Pancreas (tissue), 10 donors: Measurements from ENCODE around the gene QARS1. TPM values are rescaled to one million over a fixed set of nuclear protein-coding genes. Genes with fewer than 3 reads are reported as not detected.
A peak's percentile ranks its signal among the peaks of the same experiment; 100 is the strongest.

ENCODE experiments used
- ATAC-seq, 4 donors: fragments of 200-7000 bp; cut with Tn5 transposase; one replicate each; pipeline versions ENCODE4 v1.8.0 to v1.9.1; 2020; ENCODE audit warnings: mild to moderate bottlenecking in 4 of 4, moderate library complexity in 4 of 4
- DNase-seq, 6 donors: peaks; one replicate each; pipeline ENCODE4 v3.0.0-alpha.2; 2020
- FAIRE-seq: peaks from 2 replicates; lab custom pipeline; 2012; peaks lifted over from hg19 to GRCh38; lab: Jason Lieb, UNC
- H3K27ac ChIP-seq, 4 donors: fragments of 200-600 bp; sonication (generic); 1 replicate in 3 of 4; 2 replicates in 1 of 4; pipeline versions ENCODE4 v1.5.0 to v1.8.0; 2020
- H3K27me3 ChIP-seq, 4 donors: fragments of 200-600 bp; one replicate each; pipeline ENCODE4 v1.8.0; 2021
- H3K36me3 ChIP-seq, 3 donors: fragments of 200-600 bp; sonication (generic) in 1 of 3; one replicate each; pipeline versions ENCODE4 v1.5.0 to v1.8.0; 2020 to 2021
- H3K4me1 ChIP-seq, 3 donors: fragments of 200-600 bp; one replicate each; pipeline ENCODE4 v1.8.0; 2021
- H3K4me3 ChIP-seq, 4 donors: fragments of 200-600 bp; sonication (generic) in 2 of 4; one replicate each; pipeline versions ENCODE4 v1.5.0 to v1.8.0; 2020 to 2021
- H3K9me3 ChIP-seq, 4 donors: fragments of 200-600 bp; one replicate each; pipeline ENCODE4 v1.8.0; 2021
- whole genome bisulfite sequencing, 2 donors: extraction: QIAGEN DNeasy Blood & Tissue Kit; methylation state at CpG; one replicate each; pipeline ENCODE4 v1.1.7; 2013; 5-methylcytosine and 5-hydroxymethylcytosine counted together
- intact Hi-C, 3 donors: fragments of 100-400 bp; cut with DNase I; formaldehyde crosslinking; loops; one replicate each; pipeline versions ENCODE4 v1.11.1 to v1.14.2; 2022
- polyA plus RNA-seq, 2 donors: library from polyadenylated mRNA; stranded (reverse); fragments of 200-250 nt; gene quantifications; one replicate each; pipeline ENCODE4 v1.2.3, GENCODE V29; 2013
- total RNA-seq, 6 donors: library from RNA; stranded (reverse); fragmentation: NEBNext Ultra II Directional in 4 of 6; extraction: Animal tissue kit (Norgen Biotek cat#: 25700) in 4 of 6; gene quantifications; one replicate each; pipeline versions ENCODE4 v1.2.1 to v1.2.4, GENCODE V29; 2021 to 2023
- TF ChIP-seq, protein P1 (sequence below), 4 donors: fragments of 200-600 bp; sonication (generic) in 3 of 4; IDR thresholded peaks; one replicate each; pipeline versions ENCODE4 v1.5.0 to v1.8.0; 2021; ENCODE audit warnings: antibody characterized with exemption in 4 of 4
- donor health status: healthy with polysubstance abuse.
- donor health status: DM: no; HTN: no; CAD: no; lungs with moderate emphysema.
- donor health status: DM: no; HTN: no; CAD: no.
- donor health status: control.
- donor health status: control.
- donor health status: Bipolar disorder and iron deficiency.
- donor health status: DM: yes; HTN: yes; CAD: no.
- donor health status: DM: no; HTN: no; CAD: no.
- donor health status: DM: no; HTN: no; CAD: no.
- donor health status: DM: yes; HTN: yes; CAD: no.

Gene QARS1
- total and polyA plus RNA-seq, 8 donors = 82.0 to 213 (median 139) TPM

DNA sequence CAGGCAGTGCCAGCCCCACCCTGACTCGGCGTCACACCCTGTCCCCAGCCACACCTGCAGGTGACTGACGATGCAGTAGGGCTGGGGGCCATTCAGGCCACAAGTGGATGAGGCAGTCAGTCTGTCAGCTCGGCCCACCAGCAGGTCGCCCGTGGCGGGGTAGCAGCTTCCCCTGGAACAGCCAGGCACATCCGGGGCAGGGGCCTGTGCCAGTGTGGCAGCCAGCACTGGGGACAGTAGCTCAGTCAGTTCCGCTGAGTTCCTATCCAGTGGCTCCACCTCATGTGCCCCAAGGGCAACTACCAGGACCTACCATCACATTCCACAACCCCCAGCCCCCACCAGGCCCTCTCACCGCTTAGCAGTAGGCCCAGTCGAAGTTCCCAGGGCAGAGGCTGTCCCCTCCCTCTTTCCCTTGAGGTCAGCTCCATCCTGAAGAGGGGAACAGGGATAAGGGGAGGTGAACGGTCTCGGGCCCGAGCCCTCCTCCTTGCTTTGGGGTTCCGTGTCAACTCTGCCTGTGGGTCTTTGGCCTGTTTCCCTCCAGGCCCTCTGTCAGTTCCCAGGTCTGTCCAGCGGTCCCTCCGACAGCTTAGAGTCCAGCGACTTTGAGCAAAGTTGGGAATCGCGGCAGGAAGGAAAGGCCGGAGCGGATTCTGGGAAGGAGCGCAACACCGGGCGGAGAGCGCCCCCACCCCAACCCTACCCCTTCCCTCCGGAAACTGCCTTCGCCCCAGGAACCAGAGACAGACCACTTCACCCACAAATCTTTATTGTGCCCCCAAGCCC is 28.1 kb upstream of the QARS1 start, which contains the start of gene LAMB2:
TSS of gene LAMB2 (minus strand) at position 614 of the 789 bp plus-strand sequence. CDS start at position 431, 183 bp downstream.
- TF ChIP-seq, protein P1, sequence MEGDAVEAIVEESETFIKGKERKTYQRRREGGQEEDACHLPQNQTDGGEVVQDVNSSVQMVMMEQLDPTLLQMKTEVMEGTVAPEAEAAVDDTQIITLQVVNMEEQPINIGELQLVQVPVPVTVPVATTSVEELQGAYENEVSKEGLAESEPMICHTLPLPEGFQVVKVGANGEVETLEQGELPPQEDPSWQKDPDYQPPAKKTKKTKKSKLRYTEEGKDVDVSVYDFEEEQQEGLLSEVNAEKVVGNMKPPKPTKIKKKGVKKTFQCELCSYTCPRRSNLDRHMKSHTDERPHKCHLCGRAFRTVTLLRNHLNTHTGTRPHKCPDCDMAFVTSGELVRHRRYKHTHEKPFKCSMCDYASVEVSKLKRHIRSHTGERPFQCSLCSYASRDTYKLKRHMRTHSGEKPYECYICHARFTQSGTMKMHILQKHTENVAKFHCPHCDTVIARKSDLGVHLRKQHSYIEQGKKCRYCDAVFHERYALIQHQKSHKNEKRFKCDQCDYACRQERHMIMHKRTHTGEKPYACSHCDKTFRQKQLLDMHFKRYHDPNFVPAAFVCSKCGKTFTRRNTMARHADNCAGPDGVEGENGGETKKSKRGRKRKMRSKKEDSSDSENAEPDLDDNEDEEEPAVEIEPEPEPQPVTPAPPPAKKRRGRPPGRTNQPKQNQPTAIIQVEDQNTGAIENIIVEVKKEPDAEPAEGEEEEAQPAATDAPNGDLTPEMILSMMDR (IDR thresholded peaks at IDR 0.05) = no peak
- FAIRE-seq (no peak), ATAC-seq (peak; percentile 88 to 94 (median 90)), DNase-seq (peak in 5 of 6 donors; percentile 63 to 82 (median 71))
- Histone ChIP-seq H3K9me3 (no peaks in the 10 kb centered on the region), H3K4me3 (peak within 1 kb of the TSS; percentile 25 to 60 (median 46)), H3K27me3 (no peaks in the 10 kb centered on the region), H3K4me1 (peaks cover 0 to 9% (median 7%) of the 10 kb centered on the region in 3 donors), H3K36me3 (no peaks in the 10 kb centered on the region), H3K27ac (peak within 1 kb of the TSS; percentile 40 to 74 (median 70))
- WGBS, 2 donors = 3 to 4% methylated on average over 27 to 28 of the region's 28 CpGs
- intact Hi-C loops = no loop called here

DNA sequence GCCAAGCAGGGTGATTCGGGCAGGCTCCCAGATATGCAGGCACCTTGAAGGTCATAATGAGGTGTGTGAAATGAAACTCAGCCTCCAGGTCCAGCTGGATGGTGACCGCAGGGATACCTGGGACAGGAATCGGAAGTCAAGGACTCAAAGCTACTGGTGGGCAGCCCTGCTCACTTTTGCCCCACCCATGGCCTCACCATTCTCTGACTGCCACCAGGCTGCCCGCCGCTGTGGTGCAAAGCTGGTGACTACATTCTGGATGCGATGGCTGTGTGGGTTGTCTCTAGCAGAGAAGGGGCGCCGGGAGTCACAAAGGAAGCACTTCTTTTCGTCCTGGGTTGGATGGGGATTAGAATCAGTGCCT is 27.5 kb upstream of the QARS1 start:
- ATAC-seq = no peak
- Histone ChIP-seq H3K27me3 (no peaks in the 10 kb centered on the region), H3K4me1 (peaks cover 0 to 9% (median 7%) of the 10 kb centered on the region in 3 donors), H3K27ac (peak overlapping the region; percentile 40 to 74 (median 70)), H3K9me3 (no peaks in the 10 kb centered on the region), H3K4me3 (peak overlapping the region; percentile 25 to 60 (median 46)), H3K36me3 (no peaks in the 10 kb centered on the region)
- TF ChIP-seq, protein P1 (IDR thresholded peaks at IDR 0.05) = no peak
- intact Hi-C loops = no loop called here
- DNase-seq = no peak
- WGBS, 2 donors = 23 to 25% methylated on average over 9 of the region's 9 CpGs
- FAIRE-seq = no peak

DNA sequence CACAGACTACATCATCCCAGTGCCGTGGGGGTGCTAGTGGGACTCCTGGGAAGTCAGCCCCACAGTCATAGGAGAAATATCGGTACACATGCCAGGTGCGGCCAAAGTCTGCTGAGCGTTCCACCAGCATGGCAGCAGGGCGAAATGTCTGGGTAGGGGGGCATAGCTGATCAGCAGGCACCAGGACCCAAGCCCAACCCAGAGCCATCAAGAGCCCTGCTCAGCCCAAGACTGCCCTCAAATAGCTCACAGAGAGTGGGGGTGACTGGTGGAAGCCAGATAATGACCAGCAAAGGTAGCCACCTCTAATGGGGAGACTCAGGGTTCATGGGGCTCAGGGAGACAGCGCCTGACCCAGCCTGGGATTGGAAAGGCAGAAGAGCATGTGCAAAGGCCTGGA is 27.0 kb upstream of the QARS1 start:
- DNase-seq = no peak
- Histone ChIP-seq H3K36me3 (no peaks in the 10 kb centered on the region), H3K4me3 (peak overlapping the region in 3 of 4 donors; percentile 25 to 60 (median 54)), H3K4me1 (peaks cover 0 to 9% (median 7%) of the 10 kb centered on the region in 3 donors), H3K27me3 (no peaks in the 10 kb centered on the region), H3K27ac (no peak overlapping the region), H3K9me3 (no peaks in the 10 kb centered on the region)
- intact Hi-C loops = no loop called here
- FAIRE-seq = no peak
- whole genome bisulfite sequencing, 2 donors = 86 to 90% methylated on average over 6 of the region's 6 CpGs
- TF ChIP-seq, protein P1 (IDR thresholded peaks at IDR 0.05) = no peak
- no peak for ATAC-seq

DNA sequence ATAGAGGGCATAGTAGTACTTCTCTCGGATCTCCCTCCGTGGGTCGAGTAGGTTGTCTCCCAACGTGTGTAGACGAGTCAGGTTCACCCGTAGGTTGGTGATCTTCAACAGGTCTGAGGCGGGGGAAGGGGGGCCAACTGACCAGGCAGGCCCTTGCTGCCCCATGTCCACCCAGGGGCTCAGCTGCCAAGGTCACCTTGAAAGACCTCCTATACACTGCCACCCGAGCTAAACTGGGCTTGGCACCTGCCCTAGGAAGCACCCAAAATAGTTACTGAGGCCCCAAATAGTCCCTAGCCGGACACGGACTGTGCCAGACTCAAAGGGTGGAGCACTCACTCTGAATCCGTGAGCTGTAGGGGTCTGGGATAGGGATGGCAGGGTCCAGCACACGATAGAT is 26.5 kb upstream of the QARS1 start:
- Histone ChIP-seq H3K36me3 (peaks cover 0 to under 1% (median 0%) of the 10 kb centered on the region in 3 donors), H3K4me3 (no peak overlapping the region), H3K4me1 (peaks cover 0 to 9% (median 7%) of the 10 kb centered on the region in 3 donors), H3K27me3 (no peaks in the 10 kb centered on the region), H3K27ac (no peak overlapping the region), H3K9me3 (no peaks in the 10 kb centered on the region)
- WGBS, 2 donors = 79 to 86% methylated on average over 12 of the region's 12 CpGs
- intact Hi-C loops = no loop called here
- FAIRE-seq = no peak
- no peak for ATAC-seq
- TF ChIP-seq, protein P1 (IDR thresholded peaks at IDR 0.05) = no peak
- no peak for DNase-seq
